Measurements from ENCODE around the gene HEXIM1.
"Not testable (repeated sequence)": the region's sequence is repeated elsewhere in the genome, so short reads cannot be mapped to it uniquely, and the experiment has no call there.

The HEXIM1 gene

DNA sequence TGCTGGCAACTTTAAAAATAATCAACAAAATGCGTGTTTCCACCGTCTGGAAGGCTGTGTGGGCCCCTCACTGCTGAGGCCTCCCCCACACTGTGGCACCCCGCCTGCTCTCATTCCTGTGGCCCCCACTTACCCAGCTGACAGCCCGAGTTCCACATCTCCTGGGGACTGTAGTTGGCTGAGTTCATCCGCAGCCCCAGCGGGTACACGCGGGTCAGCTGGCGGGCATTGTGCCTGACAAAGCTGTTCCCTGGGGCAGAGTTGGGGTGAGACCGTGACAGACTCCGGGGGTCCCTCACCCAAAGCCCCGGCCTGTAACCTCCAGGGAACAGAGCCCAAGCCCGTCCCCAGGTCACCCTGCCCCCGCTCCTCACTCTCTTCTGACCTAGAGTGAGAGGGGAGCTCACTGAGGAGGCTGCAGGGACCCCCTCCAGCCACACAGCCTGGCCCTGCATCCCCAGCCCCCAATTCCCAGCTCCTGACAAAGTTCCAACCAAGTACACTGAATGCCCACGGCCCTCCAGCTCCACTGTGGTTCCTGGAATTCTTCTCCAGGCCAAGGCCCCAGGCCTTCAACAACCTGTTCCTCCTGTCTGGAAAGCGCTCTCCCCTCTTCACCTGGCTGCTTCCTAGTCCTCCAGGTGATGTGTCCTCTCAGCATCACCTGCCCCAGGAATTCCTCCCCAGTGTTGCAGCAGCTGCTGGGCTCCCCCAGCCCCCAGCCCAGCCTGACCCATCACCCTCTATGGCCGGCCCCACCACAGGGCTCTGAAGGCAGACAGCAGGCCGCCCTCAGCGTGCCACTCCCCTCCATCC, 34.0 kb upstream of the HEXIM1 start:
- DNase-seq, result no peak

DNA sequence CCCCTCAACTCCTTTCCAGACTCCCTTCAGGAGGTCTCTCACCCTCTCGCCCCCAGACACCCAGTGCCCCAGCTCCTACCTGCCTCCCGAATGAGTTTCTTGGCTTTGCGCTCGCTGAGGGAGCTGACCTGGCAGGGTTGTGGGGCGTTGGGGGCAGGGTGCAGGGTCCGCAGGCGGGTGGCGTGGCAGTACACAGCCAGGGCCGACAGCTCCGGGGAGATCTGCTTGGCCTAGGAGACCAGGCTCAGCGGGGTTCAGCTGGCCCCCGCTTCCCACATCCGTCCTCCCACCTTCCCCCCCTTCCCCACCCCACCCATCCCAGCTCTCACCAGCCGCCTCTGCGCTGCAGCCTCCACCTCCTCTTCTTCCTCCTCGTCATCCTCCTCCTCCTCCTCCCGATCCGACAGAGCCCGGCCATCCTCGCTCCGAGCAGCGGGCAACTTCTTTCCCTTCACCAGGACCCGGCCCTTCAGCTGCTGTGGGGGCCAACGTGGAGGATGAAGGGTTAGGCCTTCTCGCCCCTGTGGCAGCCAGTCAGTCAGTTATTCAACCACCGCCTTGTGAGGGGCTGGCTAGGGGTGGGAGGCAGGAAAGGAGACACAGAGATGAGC, 33.2 kb upstream of the HEXIM1 start:
- no peak for DNase-seq

DNA sequence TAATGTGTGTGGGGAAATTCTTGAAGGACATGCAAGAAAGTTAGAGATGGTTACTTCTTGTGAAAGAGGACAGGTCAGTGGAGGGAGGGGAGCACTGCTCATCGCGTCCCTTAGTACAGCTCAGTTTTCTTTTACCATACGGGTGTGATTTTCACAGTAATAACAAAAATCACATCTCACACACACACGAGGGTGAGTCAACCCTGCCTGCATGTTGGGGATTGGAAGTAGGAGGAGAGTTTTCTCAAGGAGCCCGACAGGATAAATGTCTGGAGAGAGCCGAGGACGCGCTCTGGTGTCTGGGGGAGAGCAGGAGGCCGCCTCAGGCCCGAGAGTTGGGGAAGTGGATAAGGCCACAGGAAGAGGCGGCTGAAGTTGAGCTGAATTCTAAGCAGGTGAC, 32.4 kb upstream of the HEXIM1 start:
- no peak for DNase-seq

DNA sequence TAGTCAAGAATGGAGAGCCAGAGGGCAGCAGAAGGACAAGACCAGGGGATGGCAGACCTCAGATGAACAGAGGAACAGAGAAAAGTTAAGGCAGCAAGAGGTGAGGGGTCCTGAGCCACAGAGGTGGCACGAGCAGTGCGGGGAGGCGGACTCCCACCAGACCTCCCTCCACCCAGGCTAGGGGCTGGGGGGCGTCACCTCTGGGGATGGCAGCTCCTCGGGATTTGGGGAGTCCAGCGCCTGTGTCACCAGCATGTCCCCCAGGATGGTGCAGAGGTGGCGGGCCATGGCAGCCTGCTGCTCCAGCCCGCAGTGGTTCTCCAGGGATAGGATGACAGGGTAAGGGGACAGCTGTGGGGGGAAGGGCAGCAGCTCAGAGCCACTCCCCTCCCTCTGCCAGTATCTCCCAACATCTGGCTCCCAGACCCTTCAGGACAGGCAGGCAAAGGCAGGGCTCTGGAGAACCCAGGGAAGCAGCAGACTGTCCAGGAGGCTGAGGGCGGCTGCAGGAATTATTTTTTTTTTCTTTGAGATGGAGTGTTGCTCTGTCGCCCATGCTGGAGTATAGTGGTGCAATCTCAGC, 31.8 kb upstream of the HEXIM1 start:
- no peak for DNase-seq

DNA sequence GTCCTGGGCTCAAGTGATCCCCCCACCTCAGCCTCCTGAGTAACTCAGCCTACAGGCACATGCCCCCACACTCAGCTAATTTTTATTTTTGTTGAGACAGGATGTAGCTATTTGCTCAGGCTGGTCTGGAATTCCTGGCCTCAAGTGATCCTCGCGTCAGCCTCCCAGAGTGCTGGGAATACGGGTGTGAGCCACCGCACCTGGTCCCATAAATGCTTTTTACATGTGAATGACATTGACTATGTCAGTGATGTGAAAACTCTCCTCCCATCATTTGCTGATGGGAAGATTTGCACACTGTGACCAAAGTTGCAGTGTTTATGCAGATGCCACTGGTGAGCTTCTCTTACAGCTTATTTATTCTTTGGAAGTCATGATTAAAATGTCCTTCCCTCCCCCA, 30.9 kb upstream of the HEXIM1 start:
- no peak for DNase-seq

DNA sequence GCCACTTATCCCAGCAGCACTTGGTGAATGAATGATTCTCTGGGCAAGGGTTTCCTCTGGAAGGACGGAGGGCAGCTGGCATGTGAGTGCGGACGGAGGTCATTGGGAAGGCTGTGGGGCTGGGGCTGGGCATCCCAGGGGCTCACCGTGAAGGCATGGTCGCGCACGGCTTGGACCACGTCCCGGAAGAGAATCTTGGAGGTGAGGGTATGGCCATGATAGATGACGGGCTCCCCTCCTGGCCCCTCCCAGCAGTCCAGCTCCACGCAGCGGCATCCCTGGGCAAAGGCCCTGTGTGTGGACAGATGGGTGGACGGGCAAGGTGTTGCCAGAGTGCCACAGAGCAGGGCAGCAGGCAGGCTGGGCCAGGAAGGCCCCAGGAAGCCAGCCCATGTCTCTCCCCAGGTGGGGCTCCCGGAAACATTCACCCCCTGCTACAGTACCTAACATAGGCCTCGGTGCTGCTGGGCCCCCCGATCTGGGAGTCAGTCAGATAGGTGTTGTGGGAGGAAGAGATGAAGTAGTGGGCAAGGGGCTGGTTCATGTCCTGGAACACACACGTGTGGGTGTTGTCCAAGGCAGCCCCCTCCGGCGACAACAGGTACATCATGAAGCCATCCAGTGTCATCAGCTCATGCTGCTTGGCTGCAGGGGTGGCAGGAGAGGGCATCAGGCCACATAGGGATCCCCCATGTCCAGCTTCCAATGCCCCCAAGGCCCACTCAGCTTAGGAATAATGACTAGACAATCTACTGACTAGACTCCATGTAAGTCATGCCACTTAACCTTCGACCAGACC, 30.2 kb upstream of the HEXIM1 start:
- no peak for DNase-seq

GRCh38 chr17:45118691-45119090, 29.6 kb upstream of the HEXIM1 start:
- DNase-seq, result no peak

DNA sequence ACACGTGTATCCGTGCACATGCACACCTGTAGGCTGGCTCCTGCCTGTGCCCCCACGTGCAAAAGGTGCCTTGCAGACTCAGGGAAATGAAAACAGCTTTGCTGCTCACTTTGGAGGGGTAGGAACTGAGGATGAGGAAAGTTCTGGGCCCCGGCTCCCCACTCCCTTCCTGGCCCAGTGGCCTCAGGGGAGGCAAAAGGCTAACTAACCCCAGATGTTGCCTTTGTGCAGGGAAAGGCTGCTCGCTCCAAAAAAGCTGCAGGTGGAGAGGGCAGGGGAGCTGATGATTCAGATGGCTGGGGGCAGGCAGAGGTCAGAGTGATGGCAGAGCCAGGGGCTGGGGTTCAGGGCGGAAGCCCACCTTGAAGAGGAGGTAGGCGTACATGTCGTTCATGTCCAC, 28.3 kb upstream of the HEXIM1 start:
- no peak for DNase-seq

DNA sequence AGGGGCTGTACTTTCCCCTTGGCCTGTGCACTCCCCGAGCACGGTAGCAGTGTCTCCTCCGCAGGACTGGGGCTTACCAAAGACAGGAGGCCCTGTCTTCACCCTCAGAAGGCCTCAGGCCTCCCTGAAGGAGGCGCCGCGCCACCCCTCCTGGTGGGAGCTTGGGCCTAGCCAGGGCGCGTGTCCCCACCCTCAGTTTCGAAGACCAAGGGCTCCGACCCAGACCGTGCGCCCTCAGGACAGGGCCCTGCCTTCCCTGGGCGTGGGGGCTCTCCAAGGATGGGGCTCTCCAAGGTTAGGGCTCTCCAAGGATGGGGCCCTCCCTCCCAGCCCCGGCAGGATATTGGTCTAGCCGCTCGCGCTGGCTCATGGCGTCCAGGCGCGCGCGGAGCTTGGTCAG, 27.7 kb upstream of the HEXIM1 start:
- no peak for DNase-seq

DNA sequence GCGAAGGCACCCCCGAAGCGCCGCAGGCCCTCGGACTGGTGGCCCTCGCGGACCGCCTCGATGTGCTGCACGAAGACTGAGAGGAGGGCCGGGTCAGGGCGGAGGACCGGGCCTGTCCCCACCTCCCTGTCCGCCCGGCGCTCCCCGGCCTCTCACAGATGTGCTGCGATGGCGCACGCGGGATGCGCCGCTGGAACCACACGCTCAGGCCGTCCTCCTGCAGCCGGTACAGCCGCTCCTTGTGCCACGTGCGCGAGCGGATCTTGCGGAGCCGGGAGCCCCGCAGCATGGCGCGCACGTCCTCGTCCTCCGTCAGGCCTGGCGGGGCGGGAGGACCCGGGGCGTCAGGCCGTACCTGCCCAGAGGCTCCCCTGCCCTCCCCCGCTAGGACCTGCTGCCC, 27.2 kb upstream of the HEXIM1 start:
- no peak for DNase-seq

GRCh38 chr17:45123076-45123770, 25.1 kb upstream of the HEXIM1 start:
- no peak for DNase-seq

GRCh38 chr17:45123930-45124796, 24.1 kb upstream of the HEXIM1 start:
- DNase-seq, result peak; percentile 18

DNA sequence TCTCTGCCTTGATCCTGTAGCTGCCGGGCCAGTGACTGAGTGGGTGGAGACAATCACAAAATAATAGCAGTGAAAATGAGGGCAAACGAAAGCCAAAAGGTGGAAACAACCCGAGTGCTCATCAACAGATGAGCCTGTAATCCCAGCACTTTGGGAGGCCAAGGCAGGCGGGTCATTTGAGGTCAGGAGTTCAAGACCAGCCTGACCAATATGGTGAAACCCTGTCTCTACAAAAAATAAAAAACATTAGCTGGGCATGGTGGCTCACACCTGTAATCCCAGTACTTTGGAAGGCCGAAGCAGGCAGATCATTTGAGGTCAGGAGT, 23.5 kb upstream of the HEXIM1 start:
- DNase-seq, result not testable (repeated sequence)

DNA sequence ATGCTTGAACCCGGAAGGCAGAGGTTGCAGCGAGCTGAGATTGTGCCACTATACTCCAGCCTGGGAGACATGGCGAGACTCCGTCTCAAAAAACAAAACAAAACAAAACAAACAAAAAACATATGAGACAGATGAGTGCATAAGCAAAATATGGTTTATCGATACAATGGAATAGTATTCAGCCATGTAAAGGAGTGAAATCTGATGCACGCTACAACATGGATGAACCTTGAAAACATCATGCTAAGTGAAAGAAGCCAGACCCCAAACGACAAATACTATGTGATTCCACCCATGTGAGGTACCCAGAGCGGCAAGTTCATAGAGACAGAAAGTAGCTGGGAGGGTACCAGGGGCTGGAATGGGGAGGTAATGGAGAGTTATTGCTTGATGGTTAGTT, 22.8 kb upstream of the HEXIM1 start:
- DNase-seq, result no peak

DNA sequence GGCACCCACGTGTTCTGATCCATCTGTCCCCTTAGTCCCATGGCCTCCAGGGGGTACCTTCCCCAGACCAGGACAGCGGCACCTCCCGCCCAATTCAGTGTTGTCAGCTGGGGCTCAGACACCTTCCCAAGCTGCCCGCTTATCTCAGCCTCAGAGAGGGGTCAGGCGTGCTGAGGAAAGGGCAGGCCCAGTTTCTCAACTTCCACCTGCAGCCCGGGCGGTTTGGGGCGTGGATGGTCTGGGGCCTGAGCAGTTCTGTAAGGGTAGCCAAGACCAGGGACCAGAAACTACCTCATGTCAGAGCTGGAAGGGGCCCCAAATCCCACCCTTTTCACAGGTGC, 21.1 kb upstream of the HEXIM1 start:
- DNase-seq, result no peak

DNA sequence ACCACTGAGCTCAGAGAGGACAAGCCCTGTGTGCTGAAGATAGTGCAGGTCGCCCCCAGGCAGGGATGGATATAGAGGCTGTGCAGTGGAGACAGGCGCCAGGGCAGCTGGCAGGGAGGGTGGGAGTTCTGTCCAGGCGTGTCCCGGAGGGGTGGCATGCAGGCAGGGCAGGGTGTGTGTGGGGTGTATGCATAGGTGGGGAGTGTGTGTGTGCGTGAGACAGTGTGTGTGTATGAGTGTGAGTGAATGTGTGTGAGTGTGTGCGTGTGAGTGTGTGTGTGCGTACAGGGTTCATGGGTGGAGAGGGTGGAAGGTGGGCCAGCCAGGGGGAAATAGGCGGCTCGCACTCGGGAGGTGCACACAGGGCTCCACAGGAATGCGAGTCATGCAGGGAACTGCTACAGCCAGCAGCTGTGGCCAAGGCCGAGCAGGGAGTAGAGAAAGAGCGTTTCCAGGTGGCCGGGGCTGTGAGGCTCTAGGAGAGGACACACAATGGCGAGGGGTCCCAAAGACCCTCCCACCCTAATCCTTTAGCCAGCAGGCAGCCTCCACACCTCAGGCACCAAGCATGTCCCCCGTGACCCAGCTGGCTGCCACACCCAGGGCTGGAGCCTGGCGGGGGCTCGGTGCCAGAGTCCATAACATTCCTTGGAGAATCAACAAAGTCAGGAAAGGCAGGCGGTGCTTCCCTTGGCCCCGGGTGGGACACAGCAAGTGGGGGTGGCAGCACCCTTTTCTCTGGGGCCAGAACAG, 20.6 kb upstream of the HEXIM1 start:
- no peak for DNase-seq

- DNase-seq, result no peak
Observed at GRCh38 chr17:45128331-45128730, 19.9 kb upstream of the HEXIM1 start.

GRCh38 chr17:45128989-45129388, 19.3 kb upstream of the HEXIM1 start:
- no peak for DNase-seq

GRCh38 chr17:45129426-45129939, 18.8 kb upstream of the HEXIM1 start:
- DNase-seq, result no peak

DNA sequence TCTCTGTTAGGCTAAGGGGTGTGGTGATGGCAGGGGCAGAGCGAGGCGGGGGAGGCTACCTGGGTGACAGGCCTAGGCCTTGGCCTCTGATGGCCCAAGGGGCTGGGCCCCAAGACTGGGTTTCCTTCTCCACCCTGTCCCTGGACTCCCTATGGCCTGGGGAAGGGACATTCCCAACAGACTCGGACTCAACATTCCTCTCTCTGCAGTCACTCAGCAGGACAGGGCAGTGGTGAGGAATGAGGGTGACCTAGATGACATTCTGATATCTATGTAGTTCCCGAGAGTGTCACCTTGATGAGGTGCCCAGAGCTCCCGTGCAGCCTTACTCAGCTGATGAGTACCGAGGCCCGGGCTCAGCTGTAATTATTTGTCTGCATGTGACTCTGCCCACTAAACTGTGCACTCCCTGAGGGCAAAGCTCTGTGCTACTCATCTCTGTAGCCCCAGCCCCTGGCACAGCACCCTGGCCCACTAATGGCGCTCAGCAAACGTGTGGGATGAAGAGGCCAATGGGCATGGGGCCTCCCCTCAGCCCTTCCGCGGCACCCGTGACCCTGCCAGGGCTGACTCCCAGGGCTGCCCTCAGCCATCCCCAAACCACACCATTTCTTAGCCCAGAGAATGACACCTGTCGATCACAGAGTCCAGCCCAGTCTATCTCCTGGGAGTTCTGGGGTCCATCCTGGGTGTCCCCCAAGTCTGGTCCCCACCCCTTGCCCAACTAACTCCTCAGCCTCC, 18.2 kb upstream of the HEXIM1 start:
- DNase-seq, result no peak

Data from stimulated activated naive CD4-positive, alpha-beta T cell treated with Interleukin-2 at 50 U/mL for 16 hours (primary cell).